GM18502 (cell line): ENCODE results near the gene COG6.

Experiments
- ATAC-seq: cut with Tn5 transposase; IDR thresholded peaks from one replicate; pipeline ENCODE4 v1.9.1; 2021; ENCODE audit warnings: mild to moderate bottlenecking; ENCODE audit not compliant: unreplicated experiment, poor library complexity

Gene COG6

DNA sequence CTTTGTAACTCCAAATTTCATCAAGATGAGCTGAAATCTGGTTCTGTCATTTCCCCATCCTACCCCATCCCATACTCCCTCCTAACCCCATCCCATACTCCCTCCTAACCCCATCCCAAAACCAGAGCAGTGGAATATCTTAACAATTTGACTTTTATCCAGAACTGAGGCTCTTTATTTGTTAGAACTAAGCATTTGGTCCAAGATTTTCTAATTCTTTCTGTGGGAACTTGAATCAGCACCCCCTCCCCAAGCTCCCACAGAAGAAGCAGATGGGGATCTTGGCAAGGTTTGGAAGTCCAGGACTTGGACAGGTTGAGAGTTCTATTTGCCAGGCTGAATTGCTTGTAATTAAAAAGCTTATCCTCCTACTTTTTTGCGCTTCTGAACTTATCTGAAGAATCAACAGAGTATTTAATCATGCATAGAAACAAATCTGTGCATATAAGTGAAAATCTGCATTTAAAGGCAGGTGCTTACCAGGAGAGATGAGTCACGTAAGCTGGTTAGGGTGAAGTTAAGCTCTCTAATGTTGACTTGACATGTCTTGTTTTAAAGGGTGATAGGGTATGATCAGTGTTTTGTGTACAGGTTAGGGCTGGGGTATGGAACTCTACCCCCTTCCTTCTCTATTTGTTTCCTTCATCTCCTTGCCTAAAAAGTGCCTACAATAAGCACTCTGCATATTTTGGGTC is 111.1 kb downstream of the COG6 start:
- ATAC-seq: no peak

DNA sequence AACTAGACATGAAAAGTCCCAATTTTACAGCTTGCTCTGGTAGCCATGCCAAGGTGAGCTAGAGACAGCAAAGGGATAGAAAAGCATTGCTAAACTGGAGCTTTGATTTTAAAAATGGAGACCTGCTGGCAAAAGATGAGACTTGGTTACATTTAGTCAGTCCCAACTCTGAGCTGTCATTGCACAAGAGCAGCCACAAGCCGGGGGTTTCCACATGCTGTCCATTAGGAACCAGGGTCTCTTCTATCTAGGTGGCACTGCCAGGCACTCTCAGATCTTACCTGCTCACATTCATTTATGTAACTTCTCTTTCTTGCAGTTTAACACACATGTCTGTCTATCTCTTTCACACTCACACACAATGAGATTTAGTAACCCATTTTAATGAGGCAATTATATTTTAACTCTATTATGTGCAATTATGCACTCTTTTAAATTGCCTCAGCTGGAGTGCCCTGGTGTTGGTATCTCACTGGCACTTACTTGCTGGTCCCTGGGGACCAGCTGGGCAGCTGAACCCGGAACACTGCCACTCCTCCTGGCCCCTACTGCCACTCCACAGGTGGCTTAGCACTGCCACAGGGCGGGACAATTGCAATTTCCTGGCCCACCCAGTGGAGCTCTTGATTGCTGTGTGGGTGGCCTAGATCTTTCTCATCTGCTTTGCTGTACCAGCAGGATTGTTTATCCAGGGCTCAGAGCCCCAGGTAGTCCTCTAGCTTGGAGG is 112.5 kb downstream of the COG6 start:
- no peak for ATAC-seq

GRCh38 chr13:39768962-39769361 is 113.5 kb downstream of the COG6 start:
- no peak for ATAC-seq

- no peak for ATAC-seq
These were observed 115.0 kb downstream of the COG6 start for GRCh38 chr13:39770221-39771090.

GRCh38 chr13:39773833-39774232 is 118.4 kb downstream of the COG6 start:
- ATAC-seq: no peak

DNA sequence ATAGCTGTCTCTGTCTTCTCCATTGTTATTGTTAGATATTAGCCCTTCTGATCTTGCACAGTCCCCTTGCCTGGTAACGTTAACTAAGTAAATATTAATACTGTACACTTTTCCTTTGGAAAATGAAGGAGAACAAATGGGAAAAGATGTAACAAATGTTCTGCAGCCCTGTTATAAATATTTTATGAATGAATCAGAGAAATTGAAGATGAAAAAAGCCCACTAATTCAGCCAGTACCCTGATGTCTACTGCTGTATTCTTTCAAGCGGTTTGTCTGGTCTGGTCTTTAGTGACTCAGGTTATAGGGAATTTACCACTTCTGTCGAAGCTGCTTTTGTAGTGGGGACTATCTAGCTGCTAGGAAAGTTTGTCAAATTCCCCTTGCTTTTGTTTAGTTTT is 121.0 kb downstream of the COG6 start:
- ATAC-seq: no peak

GRCh38 chr13:39777021-39777420 is 121.6 kb downstream of the COG6 start:
- peak; percentile 13 for ATAC-seq

GRCh38 chr13:39777527-39778061 is 122.1 kb downstream of the COG6 start:
- peak; percentile 64 for ATAC-seq

DNA sequence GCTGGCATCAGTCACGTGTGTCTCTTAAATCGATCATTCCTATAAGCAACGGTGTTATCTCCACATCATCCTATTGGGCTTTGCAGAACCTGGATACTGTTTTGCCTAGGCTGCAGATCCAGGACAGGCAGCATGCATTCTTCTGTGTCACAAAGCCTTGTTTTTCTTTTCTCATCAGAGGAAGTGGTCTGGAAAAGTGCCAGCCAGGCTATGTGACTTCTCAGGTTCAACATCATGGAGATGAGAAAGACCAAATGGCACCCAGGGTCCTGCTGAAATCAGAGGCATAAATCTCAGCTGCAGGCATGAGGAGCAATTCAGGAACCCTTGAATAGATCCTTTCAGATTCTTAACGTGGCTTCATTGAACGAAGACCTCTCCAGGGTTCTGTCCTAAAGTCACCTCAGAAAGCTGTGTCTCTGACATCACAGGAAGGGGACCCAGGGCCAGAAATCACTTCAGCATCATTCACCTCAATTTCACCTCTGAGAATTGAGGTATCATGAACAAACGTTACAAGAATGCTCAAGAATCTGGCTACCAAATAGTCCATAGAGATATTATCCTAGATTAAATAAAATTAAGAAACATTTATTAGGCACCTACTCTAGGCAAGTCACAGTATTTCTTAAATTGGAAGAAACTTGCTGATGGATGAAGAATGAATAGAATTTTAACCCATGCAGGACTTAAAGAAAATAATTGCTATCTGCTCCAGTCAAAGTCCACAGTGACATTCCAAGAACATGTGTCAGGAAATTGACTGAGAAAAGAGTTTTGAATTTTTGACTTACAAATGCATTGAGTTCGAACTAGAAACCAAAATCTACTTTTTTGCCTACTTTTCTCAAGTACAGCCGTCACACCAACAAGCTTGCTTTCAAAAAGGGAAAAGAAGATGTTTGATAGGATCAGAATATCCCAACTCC is 124.1 kb downstream of the COG6 start:
- ATAC-seq: no peak

- no peak for ATAC-seq
These were observed 125.2 kb downstream of the COG6 start for GRCh38 chr13:39780711-39781110.

GRCh38 chr13:39781381-39781780 is 125.9 kb downstream of the COG6 start:
- ATAC-seq: no peak

- no peak for ATAC-seq
These were observed 127.6 kb downstream of the COG6 start for GRCh38 chr13:39783051-39783450.

GRCh38 chr13:39784347-39784746 is 128.9 kb downstream of the COG6 start:
- no peak for ATAC-seq

GRCh38 chr13:39786091-39786490 is 130.6 kb downstream of the COG6 start:
- no peak for ATAC-seq

DNA sequence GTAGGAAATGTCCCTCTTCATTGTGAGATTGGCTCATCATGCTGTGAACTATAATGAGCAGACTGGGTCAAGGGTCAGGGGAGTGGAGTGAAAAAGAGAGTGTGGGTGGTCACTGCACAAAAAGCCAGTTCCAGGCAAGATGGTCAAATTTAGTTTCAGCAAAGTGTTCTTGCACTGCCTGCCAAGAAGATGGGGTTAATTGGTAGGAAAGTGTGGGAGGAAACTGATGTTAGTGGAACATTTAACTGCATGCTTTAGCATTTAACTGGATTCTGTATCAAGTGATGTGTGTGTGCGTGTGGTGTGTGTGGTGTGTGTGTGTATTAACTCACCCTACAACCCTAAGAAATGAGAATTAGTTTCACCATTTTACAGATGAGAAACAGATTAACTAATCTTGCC is 131.6 kb downstream of the COG6 start:
- ATAC-seq: no peak

GRCh38 chr13:39788102-39788501 is 132.6 kb downstream of the COG6 start:
- no peak for ATAC-seq

GRCh38 chr13:39789451-39789850 is 134.0 kb downstream of the COG6 start:
- ATAC-seq: no peak
